ENCODE data around the gene R3HDM1.

DNA sequence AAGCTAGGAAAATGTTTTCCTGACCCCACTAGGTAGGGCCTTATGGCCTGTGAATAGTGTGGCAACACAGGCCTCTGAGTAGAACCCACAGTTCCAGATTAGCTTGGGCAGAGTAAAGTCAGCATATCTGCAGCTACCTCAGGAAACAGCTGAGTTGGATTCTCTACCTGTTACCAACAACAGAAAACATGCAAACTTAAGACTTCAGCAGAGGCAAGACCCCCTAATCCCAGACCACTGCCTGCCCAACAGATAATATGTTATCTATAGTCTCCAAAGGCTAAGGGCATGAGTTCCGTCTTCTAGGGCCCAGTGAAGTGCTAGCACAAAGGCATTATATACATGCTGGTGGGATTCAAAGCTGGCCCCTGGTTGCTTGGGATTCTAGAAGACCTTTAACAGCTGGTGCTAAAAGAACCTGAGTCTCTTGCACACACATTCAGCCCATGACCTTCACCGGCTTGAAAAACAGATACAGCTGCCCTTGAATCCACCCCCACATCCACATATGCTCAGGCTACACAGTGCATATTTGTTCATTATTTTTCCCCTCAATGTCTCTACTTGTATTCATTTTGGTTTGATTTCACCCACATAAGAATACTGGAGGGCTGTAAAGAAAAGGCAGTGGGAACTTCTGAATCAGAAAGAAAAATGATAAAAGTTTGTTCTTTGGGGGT is 196.9 kb downstream of the R3HDM1 start:
- TF ChIP-seq, protein P1, sequence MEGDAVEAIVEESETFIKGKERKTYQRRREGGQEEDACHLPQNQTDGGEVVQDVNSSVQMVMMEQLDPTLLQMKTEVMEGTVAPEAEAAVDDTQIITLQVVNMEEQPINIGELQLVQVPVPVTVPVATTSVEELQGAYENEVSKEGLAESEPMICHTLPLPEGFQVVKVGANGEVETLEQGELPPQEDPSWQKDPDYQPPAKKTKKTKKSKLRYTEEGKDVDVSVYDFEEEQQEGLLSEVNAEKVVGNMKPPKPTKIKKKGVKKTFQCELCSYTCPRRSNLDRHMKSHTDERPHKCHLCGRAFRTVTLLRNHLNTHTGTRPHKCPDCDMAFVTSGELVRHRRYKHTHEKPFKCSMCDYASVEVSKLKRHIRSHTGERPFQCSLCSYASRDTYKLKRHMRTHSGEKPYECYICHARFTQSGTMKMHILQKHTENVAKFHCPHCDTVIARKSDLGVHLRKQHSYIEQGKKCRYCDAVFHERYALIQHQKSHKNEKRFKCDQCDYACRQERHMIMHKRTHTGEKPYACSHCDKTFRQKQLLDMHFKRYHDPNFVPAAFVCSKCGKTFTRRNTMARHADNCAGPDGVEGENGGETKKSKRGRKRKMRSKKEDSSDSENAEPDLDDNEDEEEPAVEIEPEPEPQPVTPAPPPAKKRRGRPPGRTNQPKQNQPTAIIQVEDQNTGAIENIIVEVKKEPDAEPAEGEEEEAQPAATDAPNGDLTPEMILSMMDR (IDR thresholded peaks at IDR 0.05): no peak
- TF ChIP-seq POLR2A (IDR thresholded peaks at IDR 0.05): no peak

Measured in esophagus squamous epithelium (tissue), 4 donors.